CD4-positive, alpha-beta T cell treated with Interleukin-10 for 1 hour (primary cell): Measurements from ENCODE around the gene RAB30.

Source experiments
- DNase-seq: peaks from one replicate; pipeline ENCODE4 v3.0.0-alpha.2; 2020

The RAB30 gene

GRCh38 chr11:82936261-82936660 is 135.4 kb downstream of the RAB30 start:
- DNase-seq = no peak

GRCh38 chr11:82932564-82932963 is 139.1 kb downstream of the RAB30 start:
- DNase-seq = no peak

GRCh38 chr11:82930734-82931133 is 141.0 kb downstream of the RAB30 start:
- no peak for DNase-seq

GRCh38 chr11:82930229-82930628 is 141.5 kb downstream of the RAB30 start:
- DNase-seq = no peak

GRCh38 chr11:82929121-82929520 is 142.6 kb downstream of the RAB30 start:
- DNase-seq = no peak

- peak; percentile 78 for DNase-seq
These were observed 144.3 kb downstream of the RAB30 start for GRCh38 chr11:82927264-82927880.

GRCh38 chr11:82924522-82925224 is 147.0 kb downstream of the RAB30 start:
- no peak for DNase-seq
